NT2/D1 (cell line): Measurements from ENCODE around the gene RPP21.
"Not testable (repeated sequence)": the region's sequence is repeated elsewhere in the genome, so short reads cannot be mapped to it uniquely, and the experiment has no call there.

Source experiments
- DNase-seq: peaks from one replicate; pipeline ENCODE4 v3.0.0-alpha.2; 2011; ENCODE audit warnings: low read depth, low spot score
- H3K27me3 ChIP-seq: 2 replicates; pipeline ENCODE4 v1.6.0; 2011; ENCODE audit warnings: mild to moderate bottlenecking; ENCODE audit not compliant: insufficient read length, insufficient read depth
- H3K36me3 ChIP-seq: 2 replicates; pipeline ENCODE4 v1.6.1; 2011; ENCODE audit warnings: mild to moderate bottlenecking, low read length, mixed read lengths; ENCODE audit not compliant: insufficient read depth, insufficient read length
- H3K4me1 ChIP-seq: 2 replicates; pipeline ENCODE4 v1.5.1; 2011; ENCODE audit not compliant: insufficient read depth, insufficient read length
- H3K4me3 ChIP-seq: 2 replicates; pipeline ENCODE4 v1.5.1; 2011; ENCODE audit warnings: low read depth; ENCODE audit not compliant: insufficient read length
- H3K9ac ChIP-seq: 2 replicates; pipeline ENCODE4 v1.6.0; 2011; ENCODE audit warnings: low read depth; ENCODE audit not compliant: insufficient read length
- H3K9me3 ChIP-seq: 2 replicates; pipeline ENCODE4 v1.5.1; 2011; ENCODE audit warnings: mild to moderate bottlenecking, low read length; ENCODE audit not compliant: insufficient read depth
- SUZ12 ChIP-seq: IDR thresholded peaks from 2 replicates; pipeline ENCODE4 v1.6.1; 2011; ENCODE audit not compliant: insufficient read length, insufficient read depth; ENCODE audit errors: extremely low read depth
- YY1 ChIP-seq: IDR thresholded peaks from 2 replicates; pipeline ENCODE4 v1.6.1; 2011; ENCODE audit not compliant: insufficient read length, insufficient read depth
- ZNF274 ChIP-seq: IDR thresholded peaks from 2 replicates; pipeline ENCODE4 v1.6.1; 2011; ENCODE audit warnings: mild to moderate bottlenecking, low read depth, low read length

The RPP21 gene

GRCh38 chr6:30360139-30360538 is 15.2 kb downstream of the RPP21 start:
- Histone ChIP-seq H3K36me3 (no peaks in the 10 kb centered on the region), H3K9me3 (no peaks in the 10 kb centered on the region), H3K4me3 (no peak overlapping the region), H3K27me3 (peaks cover 23% of the 10 kb centered on the region), H3K4me1 (no peaks in the 10 kb centered on the region), H3K9ac (no peak overlapping the region)
- TF ChIP-seq ZNF274, result no peak
- TF ChIP-seq YY1, result no peak
- no peak for TF ChIP-seq SUZ12
- DNase-seq, result no peak

DNA sequence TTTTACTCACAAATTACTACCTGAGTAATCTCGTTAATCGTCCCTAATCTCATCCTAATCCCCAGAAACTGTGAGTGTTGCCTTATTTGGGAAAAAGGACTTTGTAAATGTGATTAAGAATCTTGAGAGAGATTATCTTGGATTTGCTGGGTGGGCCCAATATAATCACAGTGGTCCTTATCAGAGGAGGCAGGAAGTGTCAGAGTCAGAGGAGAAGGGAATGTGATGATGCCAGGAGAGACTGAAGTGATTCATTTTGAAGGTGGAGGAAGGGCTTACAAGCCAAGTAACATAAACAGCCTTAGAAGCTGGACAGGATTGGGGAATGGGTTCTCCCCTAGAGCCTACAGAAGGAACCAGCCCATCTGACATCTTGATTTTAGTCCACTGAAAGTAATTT is 16.7 kb downstream of the RPP21 start:
- peaks cover 23% of the 10 kb centered on the region for H3K27me3 ChIP-seq
- no peaks in the 10 kb centered on the region for H3K4me1 ChIP-seq
- no peak overlapping the region for H3K9ac ChIP-seq
- H3K9me3 ChIP-seq, result no peaks in the 10 kb centered on the region
- H3K4me3 ChIP-seq, result no peak overlapping the region
- DNase-seq, result no peak
- no peak for TF ChIP-seq ZNF274
- TF ChIP-seq YY1, result no peak
- no peak for TF ChIP-seq SUZ12
- H3K36me3 ChIP-seq, result no peaks in the 10 kb centered on the region

GRCh38 chr6:30363459-30363858 is 18.5 kb downstream of the RPP21 start:
- H3K36me3 ChIP-seq, result no peaks in the 10 kb centered on the region
- TF ChIP-seq SUZ12 (no peak), ZNF274 (no peak), YY1 (no peak)
- peaks cover 15% of the 10 kb centered on the region for H3K27me3 ChIP-seq
- no peaks in the 10 kb centered on the region for H3K4me1 ChIP-seq
- H3K4me3 ChIP-seq, result no peak overlapping the region
- no peak overlapping the region for H3K9ac ChIP-seq
- H3K9me3 ChIP-seq, result no peaks in the 10 kb centered on the region
- DNase-seq, result no peak

- no peaks in the 10 kb centered on the region for H3K4me1 ChIP-seq
- no peak overlapping the region for H3K4me3 ChIP-seq
- H3K9me3 ChIP-seq, result no peaks in the 10 kb centered on the region
- DNase-seq, result no peak
- H3K27me3 ChIP-seq, result peaks cover 8% of the 10 kb centered on the region
- TF ChIP-seq YY1 (no peak), SUZ12 (no peak), ZNF274 (no peak)
- no peak overlapping the region for H3K9ac ChIP-seq
- H3K36me3 ChIP-seq, result no peaks in the 10 kb centered on the region
Measured at GRCh38 chr6:30364591-30364990, 19.6 kb downstream of the RPP21 start.

- H3K36me3 ChIP-seq, H3K27me3 ChIP-seq, DNase-seq, H3K9ac ChIP-seq, H3K9me3 ChIP-seq, H3K4me3 ChIP-seq, H3K4me1 ChIP-seq: not testable (repeated sequence)
Measured at GRCh38 chr6:30369280-30369679, 24.3 kb downstream of the RPP21 start.

GRCh38 chr6:30378290-30378937 is 33.5 kb downstream of the RPP21 start:
- H3K4me1 ChIP-seq, result no peaks in the 10 kb centered on the region
- no peak for DNase-seq
- no peaks in the 10 kb centered on the region for H3K36me3 ChIP-seq
- H3K27me3 ChIP-seq, result no peaks in the 10 kb centered on the region
- no peaks in the 10 kb centered on the region for H3K9me3 ChIP-seq
- no peak overlapping the region for H3K9ac ChIP-seq
- H3K4me3 ChIP-seq, result no peak overlapping the region
- TF ChIP-seq YY1, result no peak
- no peak for TF ChIP-seq SUZ12
- no peak for TF ChIP-seq ZNF274

GRCh38 chr6:30380464-30380863 is 35.5 kb downstream of the RPP21 start:
- Histone ChIP-seq H3K9me3 (no peaks in the 10 kb centered on the region), H3K4me1 (no peaks in the 10 kb centered on the region), H3K9ac (no peak overlapping the region), H3K36me3 (no peaks in the 10 kb centered on the region), H3K4me3 (no peak overlapping the region), H3K27me3 (no peaks in the 10 kb centered on the region)
- DNase-seq, result no peak
- TF ChIP-seq ZNF274 (no peak), YY1 (no peak)

- Histone ChIP-seq H3K36me3 (no peaks in the 10 kb centered on the region), H3K27me3 (no peaks in the 10 kb centered on the region), H3K4me3 (no peak overlapping the region), H3K9me3 (no peaks in the 10 kb centered on the region), H3K4me1 (no peaks in the 10 kb centered on the region), H3K9ac (no peak overlapping the region)
- no peak for DNase-seq
- no peak for TF ChIP-seq SUZ12
- TF ChIP-seq YY1, result no peak
- TF ChIP-seq ZNF274, result no peak
Measured at GRCh38 chr6:30386166-30386565, 41.2 kb downstream of the RPP21 start.
